ENCODE data around the gene KRTDAP. TPM values are rescaled to one million over a fixed set of nuclear protein-coding genes. Genes with fewer than 3 reads are reported as not detected.
A peak's percentile ranks its signal among the peaks of the same experiment; 100 is the strongest.

KRTDAP gene
- total RNA-seq, 1 donor from 2014 or later, result not detected

- no peaks in the 10 kb centered on the region for H3K36me3 Mint-ChIP-seq (ENCODE audit: low read depth, unreplicated experiment)
- no peaks in the 10 kb centered on the region for H3K9me3 Mint-ChIP-seq (ENCODE audit: unreplicated experiment)
- Histone ChIP-seq H3K9me3 (ENCODE audit: insufficient read depth, low read depth, low read length) (no peaks in the 10 kb centered on the region), H3K27ac (ENCODE audit: low read depth, low read length) (no peak within 1 kb of the TSS), H2AFZ (ENCODE audit: low read depth, low read length) (peak within 1 kb of the TSS; percentile 47), H3K4me3 (ENCODE audit: insufficient read depth, low read depth, low read length) (no peak within 1 kb of the TSS), H3K27me3 (ENCODE audit: insufficient read depth, low read length) (peaks cover 31% of the 10 kb centered on the region), H4K20me1 (ENCODE audit: insufficient read depth, low read length) (no peaks in the 10 kb centered on the region), H3K4me2 (ENCODE audit: low read length) (peak within 1 kb of the TSS; percentile 26), H3K79me2 (ENCODE audit: insufficient read depth, low read length) (no peaks in the 10 kb centered on the region), H3K4me1 (ENCODE audit: insufficient read depth, low read length) (peaks cover 9% of the 10 kb centered on the region), H3K36me3 (ENCODE audit: insufficient read depth, low read length) (no peaks in the 10 kb centered on the region), H3K9ac (ENCODE audit: low read length) (no peak within 1 kb of the TSS)
- H3K4me3 Mint-ChIP-seq (ENCODE audit: unreplicated experiment), result peak within 1 kb of the TSS; percentile 64
- FAIRE-seq (no peak), DNase-seq (ENCODE audit: low read depth) (no peak)
- peaks cover 13% of the 10 kb centered on the region for H3K4me1 Mint-ChIP-seq (ENCODE audit: low read depth, unreplicated experiment)
- peaks cover 16% of the 10 kb centered on the region for H3K27me3 Mint-ChIP-seq (ENCODE audit: low read depth, unreplicated experiment)
- H3K27ac Mint-ChIP-seq (ENCODE audit: unreplicated experiment), result no peak within 1 kb of the TSS
- TF ChIP-seq CTCF (IDR thresholded peaks at IDR 0.05; ENCODE audit: insufficient read depth, low read depth, low read length) (no peak), EZH2 (IDR thresholded peaks at IDR 0.05; ENCODE audit: insufficient read depth, low read length) (no peak)
Observed at GRCh38 chr19:35513628-35514281, 23.5 kb upstream of the KRTDAP start, which contains the start of gene DMKN. TSS of gene DMKN (minus strand) at chr19:35513649. CDS start at chr19:35513475, 174 bp downstream.

- Mint-ChIP-seq H3K27me3 (ENCODE audit: low read depth, unreplicated experiment) (peaks cover 16% of the 10 kb centered on the region), H3K9me3 (ENCODE audit: unreplicated experiment) (no peaks in the 10 kb centered on the region), H3K4me3 (ENCODE audit: unreplicated experiment) (peak overlapping the region; percentile 64), H3K36me3 (ENCODE audit: low read depth, unreplicated experiment) (no peaks in the 10 kb centered on the region), H3K4me1 (ENCODE audit: low read depth, unreplicated experiment) (peaks cover 8% of the 10 kb centered on the region), H3K27ac (ENCODE audit: unreplicated experiment) (no peak overlapping the region)
- Histone ChIP-seq H3K27ac (ENCODE audit: low read depth, low read length) (no peak overlapping the region), H3K4me2 (ENCODE audit: low read length) (no peak overlapping the region), H4K20me1 (ENCODE audit: insufficient read depth, low read length) (no peaks in the 10 kb centered on the region), H3K79me2 (ENCODE audit: insufficient read depth, low read length) (no peaks in the 10 kb centered on the region), H3K27me3 (ENCODE audit: insufficient read depth, low read length) (peaks cover 38% of the 10 kb centered on the region), H2AFZ (ENCODE audit: low read depth, low read length) (no peak overlapping the region), H3K4me3 (ENCODE audit: insufficient read depth, low read depth, low read length) (no peak overlapping the region), H3K36me3 (ENCODE audit: insufficient read depth, low read length) (no peaks in the 10 kb centered on the region), H3K4me1 (ENCODE audit: insufficient read depth, low read length) (peaks cover 2% of the 10 kb centered on the region), H3K9ac (ENCODE audit: low read length) (no peak overlapping the region), H3K9me3 (ENCODE audit: insufficient read depth, low read depth, low read length) (no peaks in the 10 kb centered on the region)
- TF ChIP-seq CTCF (IDR thresholded peaks at IDR 0.05; ENCODE audit: insufficient read depth, low read depth, low read length) (no peak), EZH2 (IDR thresholded peaks at IDR 0.05; ENCODE audit: insufficient read depth, low read length) (no peak)
- FAIRE-seq (no peak), DNase-seq (ENCODE audit: low read depth) (no peak)
Observed at GRCh38 chr19:35512831-35513627, 22.8 kb upstream of the KRTDAP start.

Data from astrocyte (in vitro differentiated cells and primary cell).